CD8-positive, alpha-beta memory T cell (primary cell): ENCODE measurements around the gene TMPRSS4. TPM values are rescaled to one million over a fixed set of nuclear protein-coding genes. Genes with fewer than 3 reads are reported as not detected.
A peak's percentile ranks its signal among the peaks of the same experiment; 100 is the strongest.

Experiments
- CTCF ChIA-PET: fragments of 350-600 bp; sonication (Branson Sonifier 250); formaldehyde crosslinking; loops from one replicate; lab custom pipeline; 2021; ENCODE audit warnings: antibody characterized with exemption; lab: Charles Lee
- POLR2A ChIA-PET: fragments of 350-600 bp; sonication (Branson Sonifier 250); formaldehyde crosslinking; loops from one replicate; lab custom pipeline; 2021; ENCODE audit warnings: antibody characterized with exemption; lab: Charles Lee
- DNase-seq, 5 donors: peaks; one replicate each; pipeline versions ENCODE4 v3.0.0 to v3.0.0-alpha.2; 2020 to 2022; ENCODE audit warnings: mixed read lengths in 1 of 5
- H3K27ac ChIP-seq: one replicate; pipeline ENCODE4 v1.7.0; 2013; ENCODE audit warnings: low read depth, mild to moderate bottlenecking, low read length, moderate library complexity
- H3K27me3 ChIP-seq: 2 replicates; pipeline ENCODE4 v1.7.0; 2013; ENCODE audit warnings: low read length, mild to moderate bottlenecking; ENCODE audit not compliant: insufficient read depth, poor library complexity, severe bottlenecking
- H3K36me3 ChIP-seq: 2 replicates; pipeline ENCODE4 v1.7.0; 2013; ENCODE audit warnings: mild to moderate bottlenecking, low read length, moderate library complexity; ENCODE audit not compliant: insufficient read depth
- H3K4me1 ChIP-seq: 2 replicates; pipeline ENCODE4 v1.7.0; 2013; ENCODE audit warnings: mild to moderate bottlenecking, low read length, moderate library complexity; ENCODE audit not compliant: insufficient read depth
- H3K4me3 ChIP-seq: 2 replicates; pipeline ENCODE4 v1.7.0; 2013; ENCODE audit warnings: mild to moderate bottlenecking, low read length
- H3K9me3 ChIP-seq: 2 replicates; pipeline ENCODE4 v1.7.0; 2013; ENCODE audit warnings: mild to moderate bottlenecking, low read length
- H3K27ac Mint-ChIP-seq, 8 donors: one replicate each; pipeline ENCODE4 v1.8.0; 2020 to 2021; ENCODE audit warnings: mixed read lengths in 8 of 8, mild to moderate bottlenecking in 6 of 8, inconsistent platforms in 3 of 8, moderate library complexity in 3 of 8
- H3K27me3 Mint-ChIP-seq, 2 donors: one replicate each; pipeline ENCODE4 v1.8.0; 2020 to 2021; ENCODE audit warnings: mixed read lengths in 2 of 2, mild to moderate bottlenecking in 1 of 2, moderate library complexity in 1 of 2
- H3K36me3 Mint-ChIP-seq, 3 donors: one replicate each; pipeline ENCODE4 v1.8.0; 2020 to 2021; ENCODE audit warnings: mixed read lengths in 3 of 3, inconsistent platforms in 1 of 3, mild to moderate bottlenecking in 1 of 3
- H3K4me1 Mint-ChIP-seq, 3 donors: one replicate each; pipeline ENCODE4 v1.8.0; 2020 to 2021; ENCODE audit warnings: mixed read lengths in 3 of 3, inconsistent platforms in 1 of 3, mild to moderate bottlenecking in 1 of 3
- H3K4me3 Mint-ChIP-seq, 7 donors: one replicate each; pipeline ENCODE4 v1.8.0; 2020 to 2021; ENCODE audit warnings: mixed read lengths in 7 of 7, mild to moderate bottlenecking in 6 of 7, moderate library complexity in 4 of 7, inconsistent platforms in 2 of 7
- H3K9me3 Mint-ChIP-seq, 5 donors: one replicate each; pipeline ENCODE4 v1.8.0; 2020 to 2022; ENCODE audit warnings: mixed read lengths in 5 of 5, mild to moderate bottlenecking in 3 of 5, moderate library complexity in 2 of 5, inconsistent platforms in 1 of 5
- polyA plus RNA-seq: library from polyadenylated mRNA; unstranded; fragments of 300-500 nt; fragmentation: Illumina TruSeq; gene quantifications from one replicate; pipeline ENCODE4 v1.2.3, GENCODE V29; 2021
- total RNA-seq, 2 experiments: library from RNA; stranded (reverse); gene quantifications; one replicate each; pipeline ENCODE4 v1.2.3, GENCODE V29; 2021

The TMPRSS4 gene
- total and polyA plus RNA-seq, 3 experiments from 2014 or later = not detected

DNA sequence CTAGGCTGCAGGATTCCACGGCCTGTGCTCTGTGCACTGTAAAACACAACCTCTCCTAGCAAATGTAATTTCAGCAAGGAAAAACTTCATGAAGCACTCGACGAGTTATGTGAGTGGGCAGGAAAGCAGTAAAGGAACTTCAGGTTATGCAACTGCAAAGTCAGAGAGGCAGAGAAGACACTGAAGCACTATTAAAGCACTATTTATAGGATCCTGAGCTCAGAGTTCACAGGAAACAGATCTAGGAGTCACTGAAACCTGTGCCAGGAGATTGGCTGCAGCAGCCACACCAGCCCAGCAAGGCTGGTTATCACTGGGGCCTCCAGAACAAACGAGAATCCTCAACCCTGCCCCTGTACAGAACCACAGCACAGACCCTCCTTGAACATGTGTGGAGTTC is 7.4 kb downstream of the TMPRSS4 start:
- no peak overlapping the region for H3K4me3 ChIP-seq
- H3K36me3 ChIP-seq = no peaks in the 10 kb centered on the region
- H3K36me3 Mint-ChIP-seq = peaks cover 0 to 28% (median 2%) of the 10 kb centered on the region in 3 donors
- ChIA-PET CTCF (no interaction called here), POLR2A (no interaction called here)
- H3K27me3 Mint-ChIP-seq = peaks cover 8 to 13% of the 10 kb centered on the region in 2 donors
- H3K4me1 Mint-ChIP-seq = peaks cover 0 to 18% (median 4%) of the 10 kb centered on the region in 3 donors
- H3K27ac Mint-ChIP-seq = peak overlapping the region in 1 of 8 donors; percentile 26
- H3K27me3 ChIP-seq = no peaks in the 10 kb centered on the region
- peaks cover 11 to 29% (median 23%) of the 10 kb centered on the region in 5 donors for H3K9me3 Mint-ChIP-seq
- H3K27ac ChIP-seq = no peak overlapping the region
- H3K9me3 ChIP-seq = peaks cover 4% of the 10 kb centered on the region
- H3K4me1 ChIP-seq = no peaks in the 10 kb centered on the region
- H3K4me3 Mint-ChIP-seq = no peak overlapping the region
- no peak for DNase-seq

DNA sequence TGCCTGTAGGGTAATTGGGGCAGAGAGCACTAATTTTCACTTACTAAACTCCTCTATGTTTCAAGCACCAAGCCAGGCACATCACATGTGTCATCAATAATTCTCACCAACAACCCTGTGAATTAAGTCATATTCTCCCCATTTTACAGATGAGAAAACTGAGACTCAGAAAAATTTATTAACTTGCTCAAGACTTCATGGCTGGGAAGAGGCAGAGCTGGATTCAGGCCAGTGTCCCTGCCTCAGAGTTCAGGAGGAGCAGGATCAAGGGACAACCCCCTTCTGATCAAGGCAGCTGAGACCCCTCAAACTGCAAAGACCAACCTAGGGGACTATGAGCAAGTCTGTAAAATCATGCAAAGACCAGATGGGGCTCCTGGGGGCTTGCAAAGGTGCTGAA is 7.8 kb downstream of the TMPRSS4 start:
- Mint-ChIP-seq H3K27ac (no peak overlapping the region), H3K27me3 (peaks cover 8 to 17% of the 10 kb centered on the region in 2 donors), H3K36me3 (peaks cover 0 to 31% (median 2%) of the 10 kb centered on the region in 3 donors), H3K4me3 (no peak overlapping the region), H3K9me3 (peaks cover 14 to 30% (median 23%) of the 10 kb centered on the region in 5 donors), H3K4me1 (peaks cover 0 to 13% (median under 1%) of the 10 kb centered on the region in 3 donors)
- CTCF ChIA-PET = no interaction called here
- Histone ChIP-seq H3K27me3 (no peaks in the 10 kb centered on the region), H3K9me3 (peaks cover 4% of the 10 kb centered on the region), H3K27ac (no peak overlapping the region), H3K4me1 (no peaks in the 10 kb centered on the region), H3K36me3 (no peaks in the 10 kb centered on the region), H3K4me3 (no peak overlapping the region)
- DNase-seq = no peak
- POLR2A ChIA-PET = no interaction called here

GRCh38 chr11:118086913-118087768 is 10.3 kb downstream of the TMPRSS4 start, which contains the start of gene SMIM35:
Gene SMIM35 (minus strand): TSS chr11:118086963. CDS start chr11:118086757, 206 bp downstream.
- no peaks in the 10 kb centered on the region for H3K27me3 ChIP-seq
- Mint-ChIP-seq H3K36me3 (peaks cover 0 to 36% (median 4%) of the 10 kb centered on the region in 3 donors), H3K4me3 (no peak within 1 kb of the TSS), H3K4me1 (no peaks in the 10 kb centered on the region), H3K27ac (peak within 1 kb of the TSS in 1 of 8 donors; percentile 50), H3K27me3 (peaks cover 6 to 26% of the 10 kb centered on the region in 2 donors), H3K9me3 (peaks cover 14 to 30% (median 23%) of the 10 kb centered on the region in 5 donors)
- H3K4me3 ChIP-seq = no peak within 1 kb of the TSS
- H3K4me1 ChIP-seq = no peaks in the 10 kb centered on the region
- no peak for DNase-seq
- peaks cover 4% of the 10 kb centered on the region for H3K9me3 ChIP-seq
- CTCF ChIA-PET = interaction anchor here (1.7 kb wide), 1 partner anchor 140 kb away, joined by 5 read pairs; no protein-coding TSS in a partner anchor
- no peak within 1 kb of the TSS for H3K27ac ChIP-seq
- no peaks in the 10 kb centered on the region for H3K36me3 ChIP-seq
- POLR2A ChIA-PET = interaction anchor here (0.6 kb wide), 1 partner anchor 124 kb away, joined by 3 read pairs; no protein-coding TSS in a partner anchor

GRCh38 chr11:118087931-118088330 is 11.1 kb downstream of the TMPRSS4 start:
- ChIA-PET POLR2A (no interaction called here), CTCF (no interaction called here)
- Mint-ChIP-seq H3K9me3 (peaks cover 14 to 30% (median 23%) of the 10 kb centered on the region in 5 donors), H3K27me3 (peaks cover 6 to 31% of the 10 kb centered on the region in 2 donors), H3K36me3 (peaks cover 0 to 36% (median 4%) of the 10 kb centered on the region in 3 donors), H3K4me3 (no peak overlapping the region), H3K27ac (no peak overlapping the region), H3K4me1 (no peaks in the 10 kb centered on the region)
- H3K4me1 ChIP-seq = no peaks in the 10 kb centered on the region
- no peak for DNase-seq
- peaks cover 4% of the 10 kb centered on the region for H3K9me3 ChIP-seq
- no peak overlapping the region for H3K27ac ChIP-seq
- no peaks in the 10 kb centered on the region for H3K36me3 ChIP-seq
- H3K27me3 ChIP-seq = no peaks in the 10 kb centered on the region
- no peak overlapping the region for H3K4me3 ChIP-seq

DNA sequence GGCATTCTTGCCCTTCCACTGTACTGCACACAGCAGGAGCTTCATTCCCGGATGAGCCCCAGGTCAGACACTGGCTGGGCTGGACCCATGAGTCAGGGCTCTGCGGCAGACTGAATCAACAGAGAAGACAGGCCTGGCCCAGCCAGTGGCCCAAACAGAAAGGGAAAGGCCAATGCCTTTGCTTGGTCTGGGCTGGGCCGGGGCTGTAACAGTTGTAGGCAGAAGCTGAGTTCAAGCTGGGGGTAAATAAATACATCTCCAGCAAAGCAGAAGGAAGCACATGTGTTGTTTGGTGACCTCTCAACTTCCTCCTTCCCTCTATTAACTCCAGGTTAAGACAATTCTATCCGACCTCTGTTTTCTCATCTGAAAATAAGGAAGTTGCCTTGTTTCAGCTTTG is 11.7 kb downstream of the TMPRSS4 start:
- CTCF ChIA-PET = interaction anchor here (1.0 kb wide), 1 partner anchor 35 kb away, joined by 4 read pairs; no protein-coding TSS in a partner anchor

DNA sequence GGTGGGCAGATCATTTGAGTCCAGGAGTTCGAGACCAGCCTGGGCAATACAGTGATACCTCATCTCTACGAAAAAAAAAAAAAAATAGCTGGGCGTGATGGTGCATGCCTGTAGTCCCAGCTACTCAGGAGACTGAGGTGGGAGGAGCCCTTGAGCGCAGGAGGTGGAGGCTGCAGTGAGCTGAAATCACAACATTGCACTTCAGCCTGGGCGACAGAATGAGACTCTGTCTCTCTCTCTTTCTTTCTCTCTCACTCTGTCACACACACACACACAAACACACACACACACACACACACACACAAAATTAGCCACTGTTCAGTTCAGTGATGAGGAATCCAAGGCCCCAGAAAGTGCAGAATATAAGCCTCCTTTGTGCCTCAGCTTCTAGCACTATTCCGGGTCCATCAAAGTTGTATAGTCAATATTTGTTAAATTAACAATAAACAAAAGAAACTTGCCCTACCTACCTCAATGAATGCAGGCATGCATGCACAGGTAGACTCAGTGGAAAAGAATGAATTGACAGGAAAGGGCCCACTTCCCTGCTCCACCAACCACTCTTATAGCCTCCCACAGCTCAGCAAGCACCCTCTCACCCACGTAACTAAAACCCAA is 13.8 kb downstream of the TMPRSS4 start:
- Histone ChIP-seq H3K36me3 (no peaks in the 10 kb centered on the region), H3K4me1 (no peaks in the 10 kb centered on the region), H3K9me3 (peaks cover 4% of the 10 kb centered on the region), H3K4me3 (no peak overlapping the region), H3K27ac (no peak overlapping the region), H3K27me3 (no peaks in the 10 kb centered on the region)
- Mint-ChIP-seq H3K27me3 (peaks cover 6 to 37% of the 10 kb centered on the region in 2 donors), H3K4me1 (no peaks in the 10 kb centered on the region), H3K9me3 (peaks cover 14 to 30% (median 23%) of the 10 kb centered on the region in 5 donors), H3K4me3 (no peak overlapping the region), H3K27ac (peak overlapping the region in 1 of 8 donors; percentile 47), H3K36me3 (peaks cover 0 to 36% (median 4%) of the 10 kb centered on the region in 3 donors)
- POLR2A ChIA-PET = no interaction called here
- no peak for DNase-seq
- CTCF ChIA-PET = no interaction called here

More for the DNA sequence above, 11.7 kb downstream of the TMPRSS4 start:
- POLR2A ChIA-PET = no interaction called here
- H3K4me3 Mint-ChIP-seq = no peak overlapping the region
- Histone ChIP-seq H3K4me3 (no peak overlapping the region), H3K9me3 (peaks cover 4% of the 10 kb centered on the region), H3K36me3 (no peaks in the 10 kb centered on the region), H3K27ac (no peak overlapping the region), H3K27me3 (no peaks in the 10 kb centered on the region), H3K4me1 (no peaks in the 10 kb centered on the region)
- H3K4me1 Mint-ChIP-seq = no peaks in the 10 kb centered on the region
- peaks cover 6 to 31% of the 10 kb centered on the region in 2 donors for H3K27me3 Mint-ChIP-seq
- peaks cover 14 to 30% (median 23%) of the 10 kb centered on the region in 5 donors for H3K9me3 Mint-ChIP-seq
- DNase-seq = no peak
- H3K27ac Mint-ChIP-seq = no peak overlapping the region
- H3K36me3 Mint-ChIP-seq = peaks cover 0 to 36% (median 4%) of the 10 kb centered on the region in 3 donors

GRCh38 chr11:118091690-118092089 is 14.8 kb downstream of the TMPRSS4 start:
- Mint-ChIP-seq H3K36me3 (peaks cover 0 to 30% (median 4%) of the 10 kb centered on the region in 3 donors), H3K27me3 (peaks cover 8 to 44% of the 10 kb centered on the region in 2 donors), H3K4me3 (no peak overlapping the region), H3K27ac (no peak overlapping the region), H3K9me3 (peaks cover 14 to 26% (median 16%) of the 10 kb centered on the region in 5 donors), H3K4me1 (no peaks in the 10 kb centered on the region)
- H3K27ac ChIP-seq = no peak overlapping the region
- H3K36me3 ChIP-seq = no peaks in the 10 kb centered on the region
- DNase-seq = no peak
- POLR2A ChIA-PET = interaction anchor here (0.7 kb wide), 1 partner anchor 761 kb away, joined by 3 read pairs; no protein-coding TSS in a partner anchor
- H3K4me1 ChIP-seq = no peaks in the 10 kb centered on the region
- H3K27me3 ChIP-seq = no peaks in the 10 kb centered on the region
- CTCF ChIA-PET = interaction anchor here (1.2 kb wide), 1 partner anchor 274 kb away, joined by 3 read pairs; no protein-coding TSS in a partner anchor
- no peak overlapping the region for H3K4me3 ChIP-seq
- H3K9me3 ChIP-seq = peaks cover 4% of the 10 kb centered on the region
